Measurements from ENCODE around the gene NEDD4. TPM values are rescaled to one million over a fixed set of nuclear protein-coding genes. Genes with fewer than 3 reads are reported as not detected.
A peak's percentile ranks its signal among the peaks of the same experiment; 100 is the strongest.

Gene NEDD4
- total and polyA plus RNA-seq, 10 of the 15 experiments (the other 5 are each of a cell fraction or from before 2014, with no cell fraction given) = 1.3 to 7.7 (median 4.4) TPM

DNA sequence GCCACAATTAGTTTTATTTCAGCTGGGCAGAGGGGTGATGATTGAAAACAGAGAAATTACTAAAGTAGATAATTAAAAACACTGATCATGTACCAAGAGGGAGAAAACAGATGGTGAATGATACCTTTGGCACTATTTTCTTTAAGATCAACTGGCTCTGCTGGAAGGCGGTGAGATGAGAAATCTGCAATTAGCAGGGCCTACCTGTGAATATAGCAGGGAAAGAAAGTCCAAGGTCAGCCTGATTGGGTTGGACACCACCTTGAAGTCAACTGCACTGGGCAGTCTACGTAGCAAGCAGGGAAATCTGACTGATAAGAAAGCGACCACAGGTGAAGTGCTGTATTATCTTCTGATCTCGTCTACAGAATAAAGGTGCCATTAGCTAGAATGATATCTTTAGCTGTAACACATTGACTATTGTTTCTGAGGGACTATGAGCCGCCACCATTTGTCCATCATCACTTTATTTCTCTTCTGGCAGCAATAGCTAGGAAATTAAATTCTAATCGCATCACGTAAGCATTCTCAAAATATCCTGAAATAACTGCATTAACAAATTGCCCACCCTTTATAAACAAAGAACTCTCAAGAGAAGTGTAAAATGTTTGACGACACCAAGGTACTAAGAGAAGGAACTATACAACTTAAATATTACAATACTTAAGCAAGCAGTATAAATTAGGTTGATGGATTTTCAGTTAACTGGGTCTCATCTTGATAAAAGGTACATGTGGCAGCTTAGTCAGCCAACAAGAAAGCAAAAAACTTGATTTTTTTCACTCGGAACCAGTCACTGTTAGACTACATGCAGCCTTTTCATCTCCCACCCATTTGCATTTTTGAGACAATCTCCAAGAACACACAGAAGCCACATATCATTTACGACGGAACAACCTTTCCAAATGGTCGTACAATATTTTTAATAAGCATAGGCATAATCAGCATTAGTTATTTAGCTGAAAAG lies 1.3 kb downstream of the NEDD4 start (continued):
- TF ChIP-seq, protein P1, sequence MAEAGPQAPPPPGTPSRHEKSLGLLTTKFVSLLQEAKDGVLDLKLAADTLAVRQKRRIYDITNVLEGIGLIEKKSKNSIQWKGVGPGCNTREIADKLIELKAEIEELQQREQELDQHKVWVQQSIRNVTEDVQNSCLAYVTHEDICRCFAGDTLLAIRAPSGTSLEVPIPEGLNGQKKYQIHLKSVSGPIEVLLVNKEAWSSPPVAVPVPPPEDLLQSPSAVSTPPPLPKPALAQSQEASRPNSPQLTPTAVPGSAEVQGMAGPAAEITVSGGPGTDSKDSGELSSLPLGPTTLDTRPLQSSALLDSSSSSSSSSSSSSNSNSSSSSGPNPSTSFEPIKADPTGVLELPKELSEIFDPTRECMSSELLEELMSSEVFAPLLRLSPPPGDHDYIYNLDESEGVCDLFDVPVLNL (IDR thresholded peaks at IDR 0.05; ENCODE audit: low read depth, low read length) = no peak
- no peak for TF ChIP-seq SMARCA5 (IDR thresholded peaks at IDR 0.05)

DNA sequence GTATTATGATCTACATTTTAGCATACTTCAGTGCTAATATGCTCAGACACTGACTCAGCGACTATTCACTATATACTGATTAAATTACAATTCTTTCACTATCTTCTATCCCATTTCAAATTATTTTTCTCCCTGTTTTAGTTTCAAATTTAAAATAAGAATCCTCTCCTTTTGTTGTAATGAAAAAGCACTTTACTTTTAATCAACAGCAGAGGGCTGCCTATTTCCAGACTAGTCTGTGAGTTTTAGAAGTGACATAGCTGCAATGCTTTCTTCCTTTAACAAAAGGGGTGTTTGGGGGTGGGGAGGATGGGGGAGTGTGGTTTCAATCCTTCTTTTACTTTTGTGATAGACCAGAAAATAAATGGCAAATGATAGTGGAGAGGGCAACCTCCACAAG lies 2.4 kb downstream of the NEDD4 start:
- H2AFZ ChIP-seq (ENCODE audit: control insufficient read depth, low read depth, low read length) = no peak overlapping the region
- ChIA-PET RAD21 (ENCODE audit: unreplicated experiment) (no interaction called here), POLR2A (no interaction called here), CTCF (no interaction called here), SMC1A (ENCODE audit: uncharacterized antibody, unreplicated experiment) (no interaction called here)
- H3K4me3 ChIP-seq = no peak overlapping the region
- ATAC-seq (no peak), DNase-seq (ENCODE audit: low read depth, low spot score) (no peak), FAIRE-seq (no peak)
- no peaks in the 10 kb centered on the region for H3K79me2 ChIP-seq (ENCODE audit: control insufficient read depth, insufficient read depth, low read length)
- in situ Hi-C loops (cut with MboI) = no loop called here
- no peaks in the 10 kb centered on the region for H3K9me3 ChIP-seq (replicated peaks; ENCODE audit: control insufficient read depth, insufficient read depth, low read length)
- H4K20me1 ChIP-seq (ENCODE audit: control insufficient read depth, insufficient read depth) = no peaks in the 10 kb centered on the region
- H3K27ac ChIP-seq (ENCODE audit: control insufficient read depth, insufficient read depth) = no peak overlapping the region
- no peaks in the 10 kb centered on the region; a peak in 1 of 4 replicates for H3K36me3 ChIP-seq (ENCODE audit: control insufficient read depth in 2 of 2, insufficient read depth in 2 of 2, low read length in 1 of 2)
- 0 out of 2 replicates have a peak, but pooled peaks cover 3% of the 10 kb centered on the region for H3K4me1 ChIP-seq (ENCODE audit: control insufficient read depth, insufficient read depth, low read length)
- no peaks in the 10 kb centered on the region; a peak in 1 of 4 replicates for H3K27me3 ChIP-seq (replicated peaks in 1 of 2; ENCODE audit: control insufficient read depth in 2 of 2, insufficient read depth in 2 of 2, low read length in 1 of 2)
- BruUV-seq (replicated peaks) = no TSS peak
- H3K9ac ChIP-seq (ENCODE audit: control insufficient read depth, insufficient read depth, low read length) = no peak overlapping the region
- WGBS (ENCODE audit: insufficient coverage, insufficient replicate concordance, low lambda C conversion rate, missing lambda C conversion rate) = 100% methylated on average over 1 of the region's 1 CpG
- intact Hi-C loops (cut with micrococcal nuclease; ENCODE audit: unreplicated experiment) = loop anchor here (10.0 kb wide), 1 partner anchor 254 kb away; the partner anchor contains the start of gene RFX7
- peak overlapping the region; percentile 55; the same call in 1 of the 2 replicates for H3K4me2 ChIP-seq (ENCODE audit: control insufficient read depth, insufficient read depth)
- TF ChIP-seq SMC3 (IDR thresholded peaks at IDR 0.05; ENCODE audit: borderline replicate concordance, low read length) (no peak), SREBF2 (IDR thresholded peaks at IDR 0.05; ENCODE audit: low read length) (no peak), CREB1 (IDR thresholded peaks at IDR 0.05; ENCODE audit: low read depth) (no peak), MTA2 (IDR thresholded peaks at IDR 0.05; ENCODE audit: low read depth) (no peak), CEBPB (IDR thresholded peaks at IDR 0.05; ENCODE audit: borderline replicate concordance in 1 of 2, low read depth in 2 of 2, low read length in 2 of 2) (no peak), BCL3 (IDR thresholded peaks at IDR 0.05; ENCODE audit: borderline replicate concordance, insufficient read depth, low read depth, low read length, poor library complexity, severe bottlenecking) (no peak), ZNF207 (IDR thresholded peaks at IDR 0.05; ENCODE audit: borderline replicate concordance) (no peak), NKRF (conservative IDR thresholded peaks at IDR 0.05) (no peak), NFYA (IDR thresholded peaks at IDR 0.05; ENCODE audit: borderline replicate concordance, low read depth, low read length) (no peak), E4F1 (IDR thresholded peaks at IDR 0.05; ENCODE audit: borderline replicate concordance, partially characterized antibody) (no peak), DPF2 (IDR thresholded peaks at IDR 0.05) (no peak), SREBF1 (IDR thresholded peaks at IDR 0.05; ENCODE audit: low read length) (no peak), GATAD2B (conservative IDR thresholded peaks at IDR 0.05; ENCODE audit: low read depth) (no peak)

All from GM12878 (cell line).